HCT116 (cell line): ENCODE results near the gene CTTNBP2. TPM values are rescaled to one million over a fixed set of nuclear protein-coding genes. Genes with fewer than 3 reads are reported as not detected.

Experiments
- ATAC-seq: fragments of 200-7000 bp; cut with Tn5 transposase; 2 replicates; pipeline ENCODE4 v1.9.1; 2020; ENCODE audit warnings: mild to moderate bottlenecking, moderate library complexity
- BruUV-seq: library from RNA; stranded (reverse); fragments of 400-500 nt; replicated peaks from 2 replicates; lab custom pipeline; 2021; lab: Mats Ljungman, UMichigan
- CTCF ChIA-PET: fragments of 300-600 bp; sonication (Branson Sonifier 250); formaldehyde crosslinking; loops from one replicate; lab custom pipeline; 2021; ENCODE audit warnings: antibody characterized with exemption; lab: Charles Lee
- POLR2A ChIA-PET: fragments of 300-600, 350-600 bp; sonication (Branson Sonifier 250); formaldehyde crosslinking; loops from one replicate; lab custom pipeline; 2021; ENCODE audit warnings: antibody characterized with exemption; lab: Charles Lee
- RAD21 ChIA-PET, 2 experiments: fragments of 300-600 bp; sonication (Branson Sonifier 250); formaldehyde crosslinking; loops; one replicate each; lab custom pipeline; 2023; ENCODE audit warnings: low total read pairs in 2 of 2; ENCODE audit not compliant: uncharacterized antibody in 2 of 2, unreplicated experiment in 2 of 2, low non-redundant PET in 1 of 2; lab: Charles Lee
- DNase-seq: peaks from one replicate; pipeline ENCODE4 v3.0.0-alpha.2; 2010; ENCODE audit warnings: low read depth, low spot score
- H2AFZ ChIP-seq: fragments of 200-600 bp; shearing (Covaris generic), sonication (generic); 2 replicates; pipeline ENCODE4 v1.6.1; 2017; ENCODE audit warnings: low read depth, mixed run types, mixed read lengths, antibody characterized with exemption, low read length; ENCODE audit not compliant: poor library complexity, severe bottlenecking
- H3K27ac ChIP-seq: 2 replicates; pipeline ENCODE4 v1.5.1; 2012; ENCODE audit warnings: low read depth, low read length
- H3K27me3 ChIP-seq: fragments of 200-600 bp; sonication (generic); 2 replicates; pipeline ENCODE4 v1.6.1; 2016; ENCODE audit warnings: mixed run types, low read length, mixed read lengths; ENCODE audit not compliant: insufficient read depth
- H3K36me3 ChIP-seq, 2 experiments: fragments of 200-500 bp in 1 of 2; fragments of 200-600 bp in 1 of 2; sonication (Bioruptor generic) in 1 of 2; sonication (generic) in 1 of 2; 2 replicates each; pipeline versions ENCODE4 v1.5.1 to v1.6.1; 2014 to 2016; ENCODE audit warnings: low read length in 2 of 2, inconsistent platforms in 1 of 2, mixed read lengths in 1 of 2, mixed run types in 1 of 2; ENCODE audit not compliant: insufficient read depth in 2 of 2, control insufficient read depth in 1 of 2
- H3K4me1 ChIP-seq, 2 experiments: fragments of 200-600 bp in 1 of 2; sonication (generic) in 1 of 2; 2 replicates each; pipeline versions ENCODE4 v1.5.1 to v1.6.1; 2012 to 2017; ENCODE audit warnings: low read length in 2 of 2, inconsistent platforms in 1 of 2, mild to moderate bottlenecking in 1 of 2, mixed read lengths in 1 of 2, mixed run types in 1 of 2, moderate library complexity in 1 of 2; ENCODE audit not compliant: insufficient read depth in 2 of 2, control insufficient read depth in 1 of 2
- H3K4me2 ChIP-seq: fragments of 200-600 bp; sonication (generic); 2 replicates; pipeline ENCODE4 v1.6.1; 2017; ENCODE audit warnings: mixed run types, low read length, mixed read lengths
- H3K4me3 ChIP-seq, 2 experiments: fragments of 200-600 bp in 1 of 2; sonication (generic) in 1 of 2; replicated peaks in 1 of 2; 2 replicates each; pipeline ENCODE4 v1.5.1; 2011 to 2016; ENCODE audit warnings: low read length in 2 of 2, control low read depth in 1 of 2, low read depth in 1 of 2, mild to moderate bottlenecking in 1 of 2, mixed read lengths in 1 of 2, mixed run types in 1 of 2
- H3K79me2 ChIP-seq: fragments of 200-600 bp; sonication (generic); 2 replicates; pipeline ENCODE4 v1.6.1; 2017; ENCODE audit warnings: mild to moderate bottlenecking, mixed run types, low read length, moderate library complexity, mixed read lengths; ENCODE audit not compliant: insufficient read depth
- H3K9ac ChIP-seq: fragments of 200-600 bp; sonication (generic); 2 replicates; pipeline ENCODE4 v1.6.1; 2016; ENCODE audit warnings: low read length, mixed read lengths
- H3K9me2 ChIP-seq: fragments of 200-600 bp; sonication (generic), shearing (Covaris generic); 2 replicates; pipeline ENCODE4 v1.6.1; 2017; ENCODE audit warnings: mixed run types, mild to moderate bottlenecking, moderate library complexity; ENCODE audit not compliant: insufficient read depth
- H3K9me3 ChIP-seq, 2 experiments: fragments of 200-500 bp in 1 of 2; fragments of 200-600 bp in 1 of 2; sonication (Bioruptor generic) in 1 of 2; sonication (generic) in 1 of 2; 2 replicates each; pipeline ENCODE4 v1.6.1; 2014 to 2017; ENCODE audit warnings: low read length in 2 of 2, mixed read lengths in 2 of 2, inconsistent platforms in 1 of 2, low read depth in 1 of 2, mild to moderate bottlenecking in 1 of 2, mixed run types in 1 of 2, moderate library complexity in 1 of 2; ENCODE audit not compliant: control insufficient read depth in 1 of 2, insufficient read depth in 1 of 2
- H4K20me1 ChIP-seq: fragments of 200-600 bp; sonication (generic), shearing (Covaris generic); 2 replicates; pipeline ENCODE4 v1.6.1; 2017; ENCODE audit warnings: mixed run types, mild to moderate bottlenecking, moderate library complexity; ENCODE audit not compliant: insufficient read depth
- CBX3 ChIP-seq: IDR thresholded peaks from 2 replicates; pipeline ENCODE4 v1.6.1; 2012; ENCODE audit warnings: low read depth
- FOSL1 ChIP-seq: IDR thresholded peaks from 2 replicates; pipeline ENCODE4 v1.6.1; 2012; ENCODE audit warnings: low read depth
- JUND ChIP-seq: IDR thresholded peaks from 2 replicates; pipeline ENCODE4 v1.6.1; 2012
- POLR2A ChIP-seq: IDR thresholded peaks from 2 replicates; pipeline ENCODE4 v1.7.0; 2011; ENCODE audit warnings: borderline replicate concordance; ENCODE audit not compliant: insufficient read depth, insufficient read length; ENCODE audit errors: extremely low read depth
- RAD21 ChIP-seq: IDR thresholded peaks from 2 replicates; pipeline ENCODE4 v1.6.1; 2012; ENCODE audit warnings: low read depth, mild to moderate bottlenecking
- REST ChIP-seq: IDR thresholded peaks from 2 replicates; pipeline ENCODE4 v1.6.1; 2012; ENCODE audit warnings: low read depth
- SP1 ChIP-seq: IDR thresholded peaks from 2 replicates; pipeline ENCODE4 v1.6.1; 2012; ENCODE audit warnings: low read depth
- YY1 ChIP-seq: IDR thresholded peaks from 2 replicates; pipeline ENCODE4 v1.6.1; 2011; ENCODE audit warnings: low read length, low read depth, moderate library complexity, mild to moderate bottlenecking; ENCODE audit not compliant: insufficient replicate concordance; ENCODE audit errors: extremely low read depth
- intact Hi-C: fragments of 100-400 bp; cut with micrococcal nuclease; formaldehyde crosslinking; loops from 2 replicates; pipeline ENCODE4 v1.10.0; 2022
- total RNA-seq: library from RNA; stranded (reverse); gene quantifications from one replicate; pipeline ENCODE4 v1.2.1, GENCODE V29; 2021; ENCODE audit not compliant: unreplicated experiment
- TF ChIP-seq, protein P1 (sequence below): IDR thresholded peaks from 2 replicates; pipeline ENCODE4 v1.6.1; 2012

Gene CTTNBP2
- total RNA-seq, 1 experiment from 2014 or later: 5.4 TPM

DNA sequence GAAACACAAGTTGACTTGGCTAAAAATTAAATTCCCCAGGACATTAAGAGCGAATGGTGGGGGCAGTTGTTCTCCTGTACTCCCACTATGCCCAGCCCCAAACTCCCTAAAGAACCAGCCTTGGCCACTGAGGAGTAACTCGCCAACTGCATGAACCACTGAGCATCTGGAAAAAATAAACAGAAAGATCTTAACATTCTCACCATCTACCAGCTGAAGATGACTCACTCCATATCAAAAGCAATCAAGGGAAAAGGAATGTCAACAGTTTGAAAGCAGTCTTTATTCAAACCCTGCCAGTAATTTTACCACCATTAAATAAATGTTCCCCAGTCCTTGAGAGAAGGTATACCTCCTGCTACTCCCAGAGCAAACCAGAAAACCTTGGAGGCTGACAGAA is 45.4 kb downstream of the CTTNBP2 start:
- Histone ChIP-seq H2AFZ (no peak overlapping the region), H3K4me3 (no peak overlapping the region), H3K9ac (no peak overlapping the region), H4K20me1 (no peaks in the 10 kb centered on the region), H3K27me3 (no peaks in the 10 kb centered on the region), H3K79me2 (no peaks in the 10 kb centered on the region), H3K27ac (no peak overlapping the region), H3K4me1 (peaks cover 6 to 8% of the 10 kb centered on the region in 2 experiments; a peak in 2 of 4 replicates), H3K4me2 (peak overlapping the region; percentile 12; the same call in 1 of the 2 replicates), H3K9me2 (no peaks in the 10 kb centered on the region), H3K36me3 (no peaks in the 10 kb centered on the region), H3K9me3 (no peaks in the 10 kb centered on the region)
- BruUV-seq: no TSS peak
- CTCF ChIA-PET: no interaction called here
- RAD21 ChIA-PET: no interaction called here
- ATAC-seq (no peak), DNase-seq (peak; percentile 6)
- intact Hi-C loops: no loop called here
- POLR2A ChIA-PET: no interaction called here
- TF ChIP-seq JUND: peak; percentile 41
- TF ChIP-seq REST: no peak
- no peak for TF ChIP-seq POLR2A
- no peak for TF ChIP-seq RAD21
- no peak for TF ChIP-seq CBX3
- TF ChIP-seq SP1: no peak
- TF ChIP-seq, protein P1, sequence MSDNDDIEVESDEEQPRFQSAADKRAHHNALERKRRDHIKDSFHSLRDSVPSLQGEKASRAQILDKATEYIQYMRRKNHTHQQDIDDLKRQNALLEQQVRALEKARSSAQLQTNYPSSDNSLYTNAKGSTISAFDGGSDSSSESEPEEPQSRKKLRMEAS: no peak
- no peak for TF ChIP-seq YY1
- TF ChIP-seq FOSL1: peak; percentile 31; the same call in 1 of the 2 replicates
